Measurements from ENCODE around the gene ZNF462.

ZNF462 gene

GRCh38 chr9:107008011-107008410, 145.0 kb downstream of the ZNF462 start:
- no peak for DNase-seq (ENCODE audit: low spot score)

- no peak for DNase-seq (ENCODE audit: low spot score)
Observed at GRCh38 chr9:107008447-107008846, 145.5 kb downstream of the ZNF462 start.

GRCh38 chr9:107016383-107016782, 153.4 kb downstream of the ZNF462 start:
- no peak for DNase-seq (ENCODE audit: low spot score)

GRCh38 chr9:107018861-107019545, 156.0 kb downstream of the ZNF462 start:
- no peak for DNase-seq (ENCODE audit: low spot score)

GRCh38 chr9:107020040-107020530, 157.1 kb downstream of the ZNF462 start:
- DNase-seq (ENCODE audit: low spot score) = no peak

- DNase-seq (ENCODE audit: low spot score) = no peak
Observed at GRCh38 chr9:107024193-107024592, 161.2 kb downstream of the ZNF462 start.

- DNase-seq (ENCODE audit: low spot score) = no peak
Observed at GRCh38 chr9:107025260-107026035, 162.5 kb downstream of the ZNF462 start.

- no peak for DNase-seq (ENCODE audit: low spot score)
Observed at GRCh38 chr9:107029146-107029545, 166.2 kb downstream of the ZNF462 start.

- no peak for DNase-seq (ENCODE audit: low spot score)
Observed at GRCh38 chr9:107033966-107034365, 171.0 kb downstream of the ZNF462 start.

GRCh38 chr9:107034831-107035230, 171.9 kb downstream of the ZNF462 start:
- no peak for DNase-seq (ENCODE audit: low spot score)

GRCh38 chr9:107036367-107036766, 173.4 kb downstream of the ZNF462 start:
- DNase-seq (ENCODE audit: low spot score) = no peak

GRCh38 chr9:107039542-107039941, 176.6 kb downstream of the ZNF462 start:
- no peak for DNase-seq (ENCODE audit: low spot score)

GRCh38 chr9:107042606-107043005, 179.6 kb downstream of the ZNF462 start:
- no peak for DNase-seq (ENCODE audit: low spot score)

- DNase-seq (ENCODE audit: low spot score) = no peak
Observed at GRCh38 chr9:107043886-107044285, 180.9 kb downstream of the ZNF462 start.

- no peak for DNase-seq (ENCODE audit: low spot score)
Observed at GRCh38 chr9:107044872-107045271, 181.9 kb downstream of the ZNF462 start.

- no peak for DNase-seq (ENCODE audit: low spot score)
Observed at GRCh38 chr9:107046692-107047091, 183.7 kb downstream of the ZNF462 start.

- DNase-seq (ENCODE audit: low spot score) = no peak
Observed at GRCh38 chr9:107049046-107049802, 186.3 kb downstream of the ZNF462 start.

- no peak for DNase-seq (ENCODE audit: low spot score)
Observed at GRCh38 chr9:107049803-107050184, 186.8 kb downstream of the ZNF462 start.

- DNase-seq (ENCODE audit: low spot score) = no peak
Observed at GRCh38 chr9:107051392-107051791, 188.4 kb downstream of the ZNF462 start.

- no peak for DNase-seq (ENCODE audit: low spot score)
Observed at GRCh38 chr9:107054146-107054545, 191.2 kb downstream of the ZNF462 start.

GRCh38 chr9:107059220-107059619, 196.3 kb downstream of the ZNF462 start:
- DNase-seq (ENCODE audit: low spot score) = no peak

GRCh38 chr9:107060062-107060461, 197.1 kb downstream of the ZNF462 start:
- no peak for DNase-seq (ENCODE audit: low spot score)
